ENCODE data around the gene ARAP2.

ARAP2 gene

DNA sequence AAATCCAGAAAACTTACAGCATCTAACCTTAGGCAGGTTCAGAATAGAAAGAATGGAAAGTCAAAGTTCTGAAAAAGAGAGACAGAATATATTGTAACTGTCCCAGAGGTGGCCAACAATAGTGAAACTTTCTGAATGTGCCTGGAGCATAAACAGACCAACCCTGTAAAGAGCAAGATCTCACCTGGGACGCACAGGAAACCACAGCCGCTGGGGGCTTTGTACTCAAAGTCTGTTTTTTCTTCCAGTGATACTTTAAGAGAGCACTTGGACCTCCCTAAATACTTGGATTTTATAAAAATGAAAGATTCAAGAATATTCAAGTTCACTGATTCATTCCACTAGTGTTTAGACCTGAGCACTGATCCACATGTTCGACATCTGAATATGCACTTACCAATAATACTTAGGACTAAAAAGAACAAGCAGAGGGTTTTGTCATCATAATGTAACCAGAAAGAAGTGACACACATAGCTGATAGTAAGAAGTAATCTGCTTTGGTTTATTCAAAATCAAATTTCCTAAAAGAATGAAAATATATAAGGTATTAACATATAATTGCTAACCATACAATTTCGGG is 35.3 kb downstream of the ARAP2 start:
- TF ChIP-seq, protein P1, sequence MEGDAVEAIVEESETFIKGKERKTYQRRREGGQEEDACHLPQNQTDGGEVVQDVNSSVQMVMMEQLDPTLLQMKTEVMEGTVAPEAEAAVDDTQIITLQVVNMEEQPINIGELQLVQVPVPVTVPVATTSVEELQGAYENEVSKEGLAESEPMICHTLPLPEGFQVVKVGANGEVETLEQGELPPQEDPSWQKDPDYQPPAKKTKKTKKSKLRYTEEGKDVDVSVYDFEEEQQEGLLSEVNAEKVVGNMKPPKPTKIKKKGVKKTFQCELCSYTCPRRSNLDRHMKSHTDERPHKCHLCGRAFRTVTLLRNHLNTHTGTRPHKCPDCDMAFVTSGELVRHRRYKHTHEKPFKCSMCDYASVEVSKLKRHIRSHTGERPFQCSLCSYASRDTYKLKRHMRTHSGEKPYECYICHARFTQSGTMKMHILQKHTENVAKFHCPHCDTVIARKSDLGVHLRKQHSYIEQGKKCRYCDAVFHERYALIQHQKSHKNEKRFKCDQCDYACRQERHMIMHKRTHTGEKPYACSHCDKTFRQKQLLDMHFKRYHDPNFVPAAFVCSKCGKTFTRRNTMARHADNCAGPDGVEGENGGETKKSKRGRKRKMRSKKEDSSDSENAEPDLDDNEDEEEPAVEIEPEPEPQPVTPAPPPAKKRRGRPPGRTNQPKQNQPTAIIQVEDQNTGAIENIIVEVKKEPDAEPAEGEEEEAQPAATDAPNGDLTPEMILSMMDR (conservative IDR thresholded peaks at IDR 0.05; ENCODE audit: low read depth, low read length) = no peak
- H4K20me1 ChIP-seq (ENCODE audit: insufficient read depth) = no peaks in the 10 kb centered on the region
- no peak overlapping the region for H3K27ac ChIP-seq
- no peaks in the 10 kb centered on the region for H3K36me3 ChIP-seq (ENCODE audit: insufficient read depth)
- H3K4me1 ChIP-seq (ENCODE audit: low read depth, poor library complexity, severe bottlenecking) = no peaks in the 10 kb centered on the region
- H3K27me3 ChIP-seq (ENCODE audit: insufficient read depth, low read depth) = no peaks in the 10 kb centered on the region
- H3K4me2 ChIP-seq = no peak overlapping the region
- H3K4me3 ChIP-seq (IDR thresholded peaks at IDR 0.05; ENCODE audit: insufficient read depth, low read depth, low read length) = no peak overlapping the region
- no peaks in the 10 kb centered on the region for H3K79me2 ChIP-seq (ENCODE audit: insufficient read depth, low read depth)
- H3K9ac ChIP-seq = no peak overlapping the region
- no peak overlapping the region for H2AFZ ChIP-seq (ENCODE audit: low read depth)

DNA sequence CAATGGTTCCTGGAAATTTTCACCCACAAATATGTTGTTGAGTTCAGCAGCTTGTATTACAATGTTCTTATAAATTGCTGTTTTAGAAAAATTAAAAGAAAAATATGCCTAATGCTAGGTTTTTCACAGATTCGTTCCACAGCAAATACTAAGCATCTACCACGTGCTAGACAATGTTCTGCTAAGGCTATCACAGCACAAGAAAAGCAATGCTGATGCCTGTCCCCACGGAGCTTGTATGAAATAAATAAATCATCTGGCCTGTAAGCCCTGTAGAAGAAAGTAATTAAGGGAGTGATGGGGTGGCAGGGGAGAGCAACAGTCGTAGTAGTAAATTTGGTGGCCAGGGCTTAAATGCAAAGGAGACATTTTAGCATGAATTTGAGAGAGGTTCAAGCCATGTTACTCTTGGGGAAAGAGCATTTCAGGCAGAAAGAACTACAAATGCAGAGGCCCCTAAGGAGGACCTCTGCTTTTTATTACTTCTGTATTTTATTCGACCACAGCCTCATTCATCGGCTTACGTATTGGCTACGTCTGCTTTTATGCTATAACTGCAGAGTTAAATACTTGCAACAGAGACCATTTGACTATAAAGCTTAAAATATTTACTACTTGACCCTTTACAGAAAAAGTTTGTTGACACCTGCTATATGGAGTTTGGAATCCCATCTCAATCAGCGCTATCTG is 36.3 kb downstream of the ARAP2 start:
- Histone ChIP-seq H3K4me3 (IDR thresholded peaks at IDR 0.05; ENCODE audit: insufficient read depth, low read depth, low read length) (no peak overlapping the region), H3K36me3 (ENCODE audit: insufficient read depth) (no peaks in the 10 kb centered on the region), H4K20me1 (ENCODE audit: insufficient read depth) (no peaks in the 10 kb centered on the region)

DNA sequence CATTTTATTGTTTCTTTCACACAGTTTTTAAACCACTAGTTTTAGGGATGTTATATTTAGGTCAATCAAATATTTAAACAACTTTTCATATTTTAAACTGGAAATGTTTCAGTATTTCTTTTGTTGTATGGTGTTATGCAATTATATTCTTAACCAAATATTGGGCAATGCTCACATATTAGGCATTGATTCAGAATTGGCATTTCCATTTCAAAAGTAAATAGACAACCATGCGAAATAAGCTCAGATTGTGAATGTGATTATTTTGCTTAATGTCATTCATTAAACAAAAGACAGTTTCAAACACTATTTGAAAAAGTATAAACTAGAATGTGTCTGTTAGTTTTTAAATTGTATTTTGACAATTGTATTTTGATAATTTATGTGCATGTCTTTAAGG is 36.9 kb downstream of the ARAP2 start:
- Histone ChIP-seq H3K27ac (no peak overlapping the region), H3K4me2 (no peak overlapping the region), H2AFZ (ENCODE audit: low read depth) (no peak overlapping the region), H3K36me3 (ENCODE audit: insufficient read depth) (no peaks in the 10 kb centered on the region), H3K27me3 (ENCODE audit: insufficient read depth, low read depth) (no peaks in the 10 kb centered on the region), H3K4me3 (IDR thresholded peaks at IDR 0.05; ENCODE audit: insufficient read depth, low read depth, low read length) (no peak overlapping the region), H4K20me1 (ENCODE audit: insufficient read depth) (no peaks in the 10 kb centered on the region), H3K4me1 (ENCODE audit: low read depth, poor library complexity, severe bottlenecking) (no peaks in the 10 kb centered on the region), H3K79me2 (ENCODE audit: insufficient read depth, low read depth) (no peaks in the 10 kb centered on the region), H3K9ac (no peak overlapping the region)
- TF ChIP-seq, protein P1 (conservative IDR thresholded peaks at IDR 0.05; ENCODE audit: low read depth, low read length) = no peak

More for the DNA sequence above, 36.3 kb downstream of the ARAP2 start:
- Histone ChIP-seq H2AFZ (ENCODE audit: low read depth) (no peak overlapping the region), H3K9ac (no peak overlapping the region), H3K27me3 (ENCODE audit: insufficient read depth, low read depth) (no peaks in the 10 kb centered on the region), H3K79me2 (ENCODE audit: insufficient read depth, low read depth) (no peaks in the 10 kb centered on the region), H3K4me2 (no peak overlapping the region), H3K4me1 (ENCODE audit: low read depth, poor library complexity, severe bottlenecking) (no peaks in the 10 kb centered on the region), H3K27ac (no peak overlapping the region)
- TF ChIP-seq, protein P1 (conservative IDR thresholded peaks at IDR 0.05; ENCODE audit: low read depth, low read length) = no peak

DNA sequence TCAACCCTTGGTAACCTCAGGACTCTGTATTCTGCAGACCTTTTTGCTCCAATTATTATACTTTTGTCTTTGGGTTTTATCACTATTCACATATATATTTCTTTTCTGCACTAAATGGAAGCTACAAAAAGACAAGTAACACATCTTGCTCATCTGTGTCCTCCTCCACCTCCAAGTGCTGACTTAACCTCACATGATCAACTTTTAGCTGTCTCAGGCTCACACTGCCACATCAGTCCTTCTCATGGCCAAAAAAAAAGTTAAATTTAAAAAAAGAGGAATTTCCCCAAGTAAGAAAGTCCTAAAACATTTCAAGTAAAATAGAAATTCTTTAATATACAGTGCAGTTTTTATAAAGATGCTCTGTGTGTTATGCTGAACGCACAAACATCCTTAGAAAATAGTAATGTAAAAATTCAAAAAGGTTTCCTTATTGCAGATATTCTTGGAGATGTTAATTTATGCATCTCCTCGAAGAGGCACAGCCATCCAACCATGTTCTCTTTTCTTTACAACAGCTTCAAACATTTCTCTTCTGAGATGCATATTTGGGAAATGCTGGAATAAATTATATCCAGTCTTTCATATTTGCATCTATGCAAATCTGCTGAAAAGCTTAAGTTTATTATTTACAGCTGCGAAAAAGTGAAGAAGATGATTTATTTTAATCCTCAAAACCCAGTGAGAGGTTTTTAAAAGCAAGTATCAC is 37.6 kb downstream of the ARAP2 start:
- Histone ChIP-seq H3K4me1 (ENCODE audit: low read depth, poor library complexity, severe bottlenecking) (no peaks in the 10 kb centered on the region), H3K27me3 (ENCODE audit: insufficient read depth, low read depth) (no peaks in the 10 kb centered on the region), H3K36me3 (ENCODE audit: insufficient read depth) (no peaks in the 10 kb centered on the region), H2AFZ (ENCODE audit: low read depth) (no peak overlapping the region), H3K79me2 (ENCODE audit: insufficient read depth, low read depth) (no peaks in the 10 kb centered on the region), H3K27ac (no peak overlapping the region), H3K4me3 (IDR thresholded peaks at IDR 0.05; ENCODE audit: insufficient read depth, low read depth, low read length) (no peak overlapping the region), H4K20me1 (ENCODE audit: insufficient read depth) (no peaks in the 10 kb centered on the region), H3K4me2 (no peak overlapping the region), H3K9ac (no peak overlapping the region)
- TF ChIP-seq, protein P1 (conservative IDR thresholded peaks at IDR 0.05; ENCODE audit: low read depth, low read length) = no peak

Data from KMS-11 (cell line).